Ishikawa (cell line): ENCODE measurements around the gene NBDY.

ENCODE experiments used
- CEBPB ChIP-seq: IDR thresholded peaks from 2 replicates; pipeline ENCODE4 v1.6.1; 2012
- CREB1 ChIP-seq: IDR thresholded peaks from 2 replicates; pipeline ENCODE4 v1.6.1; 2012; ENCODE audit warnings: low read depth
- EGR1 ChIP-seq: IDR thresholded peaks from 2 replicates; pipeline ENCODE4 v1.6.1; 2012
- EP300 ChIP-seq: IDR thresholded peaks from 2 replicates; pipeline ENCODE4 v1.6.1; 2012; ENCODE audit warnings: borderline replicate concordance
- FOXM1 ChIP-seq: IDR thresholded peaks from 2 replicates; pipeline ENCODE4 v1.6.1; 2012; ENCODE audit warnings: low read depth, borderline replicate concordance
- TAF1 ChIP-seq: IDR thresholded peaks from 2 replicates; pipeline ENCODE4 v1.6.1; 2012; ENCODE audit warnings: low read depth, mild to moderate bottlenecking
- TEAD4 ChIP-seq: IDR thresholded peaks from 2 replicates; pipeline ENCODE4 v1.6.1; 2012
- YY1 ChIP-seq: IDR thresholded peaks from 2 replicates; pipeline ENCODE4 v1.6.1; 2012; ENCODE audit warnings: low read depth
- TF ChIP-seq, protein P1 (sequence below): IDR thresholded peaks from 2 replicates; pipeline ENCODE4 v1.6.1; 2012

DNA sequence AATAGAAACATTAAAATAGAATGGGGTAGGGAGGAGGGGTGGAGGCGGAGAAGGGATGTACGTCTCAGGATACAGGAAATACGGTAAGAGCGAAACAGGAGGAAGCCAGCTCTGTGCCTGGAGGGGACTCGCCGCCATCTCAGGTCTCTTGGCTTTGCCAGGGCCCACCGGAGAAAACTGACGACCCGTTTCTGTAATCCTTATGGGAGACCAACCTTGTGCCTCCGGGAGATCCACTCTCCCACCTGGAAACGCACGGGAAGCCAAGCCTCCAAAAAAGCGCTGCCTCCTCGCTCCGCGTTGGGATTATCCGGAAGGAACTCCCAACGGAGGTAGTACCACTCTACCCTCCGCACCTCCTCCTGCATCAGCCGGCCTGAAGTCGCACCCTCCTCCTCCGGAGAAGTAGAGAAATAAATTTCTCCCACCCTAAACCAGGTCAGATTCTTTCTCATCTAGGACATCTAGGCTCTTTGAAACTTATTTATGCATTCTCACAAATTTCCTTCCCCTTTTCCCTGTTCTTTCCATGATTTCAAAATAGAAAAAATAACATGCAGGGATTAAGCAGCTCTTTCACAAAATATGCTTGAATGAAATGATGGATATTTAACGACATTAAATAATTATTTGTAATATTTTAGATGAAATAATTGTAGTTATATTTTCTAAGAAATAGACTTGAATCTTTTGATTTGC, at the start of gene NBDY:
- TF ChIP-seq EP300 (no peak), CREB1 (no peak), YY1 (peak; percentile 70), TAF1 (0 out of 2 replicates have a peak, but pooled peaks have one; percentile 42), TEAD4 (no peak), EGR1 (no peak), CEBPB (no peak), FOXM1 (no peak)
- TF ChIP-seq, protein P1, sequence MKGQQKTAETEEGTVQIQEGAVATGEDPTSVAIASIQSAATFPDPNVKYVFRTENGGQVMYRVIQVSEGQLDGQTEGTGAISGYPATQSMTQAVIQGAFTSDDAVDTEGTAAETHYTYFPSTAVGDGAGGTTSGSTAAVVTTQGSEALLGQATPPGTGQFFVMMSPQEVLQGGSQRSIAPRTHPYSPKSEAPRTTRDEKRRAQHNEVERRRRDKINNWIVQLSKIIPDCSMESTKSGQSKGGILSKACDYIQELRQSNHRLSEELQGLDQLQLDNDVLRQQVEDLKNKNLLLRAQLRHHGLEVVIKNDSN: no peak
